HTERT RPE-1 (cell line): ENCODE measurements around the gene TAS2R10.
"Not testable (repeated sequence)": the region's sequence is repeated elsewhere in the genome, so short reads cannot be mapped to it uniquely, and the experiment has no call there.

Experiments
- in situ Hi-C: fragments of 300-500 bp; cut with MboI; formaldehyde crosslinking; loops from 4 replicates; pipeline ENCODE4 v1.14.3; 2020; ENCODE audit warnings: low sequenced_read_pairs

The TAS2R10 gene

DNA sequence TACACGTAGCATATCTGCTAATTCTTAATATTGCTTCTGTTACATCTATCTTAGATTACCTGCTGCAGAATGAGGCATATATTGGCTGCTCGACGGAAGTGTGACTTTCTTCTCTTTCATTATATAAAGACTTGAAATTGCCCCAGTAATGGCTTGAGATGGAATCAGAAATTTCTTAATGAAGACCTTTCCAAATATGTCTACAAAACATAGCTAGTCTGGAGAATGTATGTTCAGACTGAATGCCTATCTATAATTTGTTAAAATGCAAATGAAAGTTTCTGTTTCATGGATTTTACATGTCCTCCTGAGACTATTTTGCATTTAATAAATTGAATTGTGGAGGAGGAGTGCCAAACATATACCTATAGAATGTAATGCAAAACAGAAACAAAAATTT lies at the start of gene TAS2R10:
TSS of gene TAS2R10 (minus strand) at position 101 of the 400 bp plus-strand sequence. CDS start at position 12, 89 bp downstream.
- in situ Hi-C loops: no loop called here

GRCh38 chr12:10873378-10873777 lies 47.2 kb upstream of the TAS2R10 start:
- in situ Hi-C loops: no loop called here

DNA sequence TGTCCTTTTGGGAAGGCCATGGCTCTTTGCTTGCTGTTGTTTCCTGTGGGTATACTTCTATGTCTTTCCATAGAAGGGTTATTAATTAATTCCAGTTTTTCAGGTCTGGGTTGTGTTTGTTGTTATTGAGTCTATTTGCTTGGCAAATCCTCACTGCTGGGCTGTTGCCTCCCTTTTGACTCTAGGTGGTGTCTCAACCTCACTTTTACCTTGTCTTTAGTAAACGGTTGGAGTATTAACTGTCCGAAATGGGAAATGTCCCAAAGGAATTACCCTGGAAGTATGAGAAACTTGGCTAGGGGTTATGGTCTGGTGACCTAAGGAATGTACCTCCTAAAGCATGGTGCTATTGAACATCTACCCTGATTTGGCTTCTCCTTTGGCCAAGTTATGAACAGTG lies 41.2 kb upstream of the TAS2R10 start:
- in situ Hi-C loops: no loop called here

DNA sequence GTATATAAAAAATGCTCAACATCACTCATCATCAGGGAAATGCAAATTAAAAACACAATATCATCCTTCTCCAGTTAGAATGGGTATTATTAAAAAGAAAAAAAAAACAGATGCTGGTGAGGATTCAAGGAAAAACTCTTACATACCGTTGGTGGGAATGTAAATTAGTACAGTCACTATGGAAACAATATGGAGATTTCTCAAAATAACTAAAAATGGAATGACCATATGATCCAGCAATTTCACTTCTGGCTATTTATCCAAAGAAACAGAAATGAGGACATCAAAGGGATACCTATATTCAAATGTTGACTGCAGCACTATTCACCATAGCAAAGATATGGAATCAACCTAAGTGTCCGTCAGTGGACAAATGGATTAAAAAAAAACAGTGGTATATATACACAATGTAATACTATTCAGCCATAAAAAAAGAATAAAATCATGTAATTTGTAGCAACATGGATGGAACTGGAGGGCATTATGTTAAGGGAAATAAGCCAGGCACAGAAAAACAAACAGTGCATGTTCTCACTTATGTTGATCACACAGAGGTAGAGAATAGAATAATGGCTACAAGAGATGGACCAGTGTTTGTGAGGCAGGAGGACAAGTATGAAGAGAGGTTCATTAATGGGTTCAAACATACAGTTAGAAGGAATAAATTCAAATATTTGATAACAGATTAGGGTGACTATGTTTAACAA lies 37.5 kb upstream of the TAS2R10 start:
- in situ Hi-C loops: no loop called here

- in situ Hi-C loops: no loop called here
These were observed 35.2 kb upstream of the TAS2R10 start for GRCh38 chr12:10861366-10861765.

DNA sequence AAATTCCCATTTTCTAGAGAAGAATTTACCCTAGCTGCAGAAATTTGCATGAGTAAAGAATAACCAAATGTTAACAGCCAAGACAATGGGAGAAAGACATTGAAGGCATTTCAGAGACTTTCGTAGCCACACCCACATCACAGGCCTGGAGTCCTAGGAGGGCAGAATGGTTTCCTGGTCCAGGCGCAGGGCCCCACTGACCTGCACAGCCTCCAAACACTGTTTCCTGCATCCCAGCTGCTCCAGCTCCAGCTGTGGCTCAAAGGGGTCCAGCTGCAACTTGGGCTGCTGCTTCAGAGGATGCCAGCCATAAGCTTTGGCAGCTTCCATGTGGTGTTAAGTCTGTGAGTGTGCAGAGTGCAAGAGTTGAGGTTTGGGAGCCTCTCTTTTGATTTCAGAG lies 29.6 kb upstream of the TAS2R10 start:
- in situ Hi-C loops: no loop called here

DNA sequence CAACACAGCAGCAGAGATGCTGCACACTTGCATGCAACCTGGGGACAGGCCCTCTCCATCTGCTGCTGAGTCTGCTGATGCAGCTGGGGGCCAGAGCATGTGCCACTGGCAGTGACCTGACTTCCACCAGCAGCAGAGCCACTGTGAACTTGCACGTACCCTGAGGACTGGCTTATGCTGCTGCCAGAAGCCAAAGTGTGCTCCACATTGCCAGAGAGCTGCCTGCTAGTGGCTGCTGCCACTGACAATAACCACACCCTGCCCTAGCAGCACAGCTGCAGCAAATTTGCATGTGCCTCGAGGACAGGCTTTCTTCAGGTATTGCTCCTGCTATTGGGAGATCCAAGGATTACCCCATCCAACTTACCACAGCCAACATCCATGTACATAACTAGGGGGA lies 27.6 kb upstream of the TAS2R10 start:
- in situ Hi-C loops: no loop called here

GRCh38 chr12:10851243-10851858 lies 25.2 kb upstream of the TAS2R10 start:
- in situ Hi-C loops: no loop called here

GRCh38 chr12:10849425-10849878 lies 23.3 kb upstream of the TAS2R10 start, which contains the start of gene PRR4:
Gene PRR4, minus strand, starts transcription at chr12:10849475. Its CDS starts 38 bp downstream, at chr12:10849437.
- in situ Hi-C loops: no loop called here

GRCh38 chr12:10847744-10848143 lies 21.6 kb upstream of the TAS2R10 start:
- in situ Hi-C loops: no loop called here

- in situ Hi-C loops: no loop called here
These were observed 16.7 kb upstream of the TAS2R10 start for GRCh38 chr12:10842862-10843261.

- in situ Hi-C loops: no loop called here
These were observed 12.3 kb upstream of the TAS2R10 start for GRCh38 chr12:10838461-10838860.

- in situ Hi-C loops: no loop called here
These were observed 3.8 kb upstream of the TAS2R10 start for GRCh38 chr12:10829994-10830393.

- in situ Hi-C loops: no loop called here
These were observed 1.2 kb downstream of the TAS2R10 start for GRCh38 chr12:10824957-10825356.

DNA sequence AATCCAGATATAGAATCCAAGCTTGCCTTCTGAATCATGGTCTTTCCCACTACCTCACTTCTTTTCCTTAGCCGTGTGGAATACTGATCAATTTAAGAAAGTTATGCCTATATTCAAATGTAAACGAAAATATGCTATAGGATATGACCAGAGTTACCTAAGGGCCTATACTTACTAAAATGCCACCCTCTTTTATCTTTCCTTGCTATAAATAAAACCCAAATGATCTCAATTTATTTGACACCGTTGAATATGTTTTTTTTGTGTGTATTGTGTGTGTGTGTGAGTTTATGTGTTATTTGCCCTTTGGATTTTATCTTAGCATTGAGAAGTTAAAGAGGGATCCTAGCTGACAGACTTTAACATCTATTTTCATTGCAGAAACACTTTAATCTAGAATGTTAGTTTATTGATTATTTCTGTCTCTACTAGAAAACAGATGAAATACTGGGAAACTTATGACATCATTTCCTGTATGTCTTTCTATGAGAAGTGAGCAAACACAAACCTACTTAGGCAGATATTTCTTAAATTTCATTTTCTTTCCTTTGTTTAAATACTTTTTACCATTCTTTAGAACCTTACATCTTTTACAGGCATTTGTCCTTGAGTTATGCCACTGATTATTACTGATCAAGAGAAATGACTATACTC lies 14.1 kb downstream of the TAS2R10 start:
- in situ Hi-C loops: no loop called here

- in situ Hi-C loops: no loop called here
These were observed 16.1 kb downstream of the TAS2R10 start, which contains the start of gene TAS2R9 for GRCh38 chr12:10810068-10810467. Gene TAS2R9, minus strand, starts transcription at chr12:10810168. Its CDS starts 93 bp downstream, at chr12:10810075.

- in situ Hi-C loops: no loop called here
These were observed 19.0 kb downstream of the TAS2R10 start, which contains the start of gene TAS2R8 for GRCh38 chr12:10807186-10807585. Gene TAS2R8, minus strand, starts transcription at chr12:10807286. Its CDS starts 306 bp downstream, at chr12:10806980.

DNA sequence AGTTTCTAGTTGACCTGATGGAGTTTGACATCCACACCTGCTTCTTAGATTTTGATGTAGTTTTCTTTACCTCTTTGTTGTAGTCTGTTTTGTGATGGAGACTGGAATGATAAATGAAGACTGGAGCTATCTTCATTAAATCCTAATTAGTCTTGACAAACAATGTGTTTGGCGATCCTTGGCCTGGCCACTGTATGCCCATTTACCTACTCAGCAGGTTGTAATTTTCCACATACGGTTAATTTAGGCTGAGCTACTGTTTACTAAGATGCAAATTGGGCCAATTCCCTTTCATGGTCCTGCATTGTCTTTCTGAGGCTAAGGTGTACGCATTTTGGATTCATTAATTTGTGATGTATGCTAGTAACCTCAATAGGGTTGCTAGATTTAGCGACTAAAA lies 23.6 kb downstream of the TAS2R10 start, which contains the start of gene TAS2R7:
TSS of gene TAS2R7 (minus strand) at position 41 of the 400 bp plus-strand sequence. CDS start 57 bp downstream, outside the sequence.
- in situ Hi-C loops: no loop called here

DNA sequence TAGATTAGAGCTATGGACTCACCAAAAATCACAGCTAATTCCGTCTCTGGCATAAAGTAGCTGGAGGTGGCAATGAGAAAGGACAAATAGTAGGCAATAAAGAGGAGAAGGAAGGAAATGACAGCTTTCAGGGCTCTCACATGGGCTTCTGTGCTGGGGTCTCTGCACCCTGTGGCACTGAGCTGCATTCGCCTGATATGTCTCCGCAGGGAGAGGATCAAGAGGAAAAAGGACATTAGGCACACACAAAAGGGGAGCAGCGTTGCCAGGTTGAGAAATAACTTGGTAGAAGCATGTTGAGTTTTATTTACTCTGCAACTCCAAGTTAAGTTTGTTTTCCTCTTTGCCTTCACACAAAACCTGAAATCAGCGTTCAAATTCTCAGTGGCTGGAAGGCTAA lies 24.4 kb downstream of the TAS2R10 start:
- in situ Hi-C loops: no loop called here

DNA sequence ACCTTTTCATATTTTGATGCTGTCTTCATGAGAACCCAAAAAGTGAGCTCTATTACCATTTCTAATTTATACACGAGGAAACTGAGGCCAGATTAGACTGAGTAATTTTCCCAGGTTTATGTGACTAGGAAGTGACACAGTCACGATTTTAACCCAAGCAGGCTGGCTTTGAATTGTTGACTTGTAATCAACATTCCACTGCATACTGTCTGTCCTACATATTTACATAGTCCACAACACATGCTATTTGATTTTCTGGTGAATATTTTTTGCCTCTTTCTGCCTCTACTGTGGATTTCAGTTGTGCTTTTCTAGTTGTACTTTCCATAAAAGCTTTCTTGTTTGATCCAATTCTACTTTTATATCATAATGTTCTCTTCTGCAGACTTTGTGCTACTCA lies 31.9 kb downstream of the TAS2R10 start:
- in situ Hi-C loops: no loop called here

DNA sequence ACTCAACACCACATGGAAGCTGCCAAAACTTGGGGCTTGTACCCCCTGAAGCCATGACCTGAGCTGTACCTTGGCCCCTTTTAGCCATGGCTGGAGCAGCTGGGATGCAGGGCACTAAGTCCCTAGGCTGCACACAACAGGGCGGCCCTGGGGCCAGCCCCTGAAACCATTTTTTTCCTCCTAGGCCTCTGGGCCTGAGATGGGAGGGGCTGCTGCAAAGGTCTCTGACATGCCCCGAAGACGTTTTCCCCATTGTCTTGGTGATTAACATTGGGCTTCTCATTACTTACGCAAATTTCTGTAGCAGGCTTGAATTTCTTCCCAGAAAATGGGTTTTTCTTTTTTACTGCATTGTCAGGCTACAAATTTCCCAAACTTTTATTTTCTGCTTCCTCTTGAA lies 34.4 kb downstream of the TAS2R10 start:
- in situ Hi-C loops: not testable (repeated sequence)

DNA sequence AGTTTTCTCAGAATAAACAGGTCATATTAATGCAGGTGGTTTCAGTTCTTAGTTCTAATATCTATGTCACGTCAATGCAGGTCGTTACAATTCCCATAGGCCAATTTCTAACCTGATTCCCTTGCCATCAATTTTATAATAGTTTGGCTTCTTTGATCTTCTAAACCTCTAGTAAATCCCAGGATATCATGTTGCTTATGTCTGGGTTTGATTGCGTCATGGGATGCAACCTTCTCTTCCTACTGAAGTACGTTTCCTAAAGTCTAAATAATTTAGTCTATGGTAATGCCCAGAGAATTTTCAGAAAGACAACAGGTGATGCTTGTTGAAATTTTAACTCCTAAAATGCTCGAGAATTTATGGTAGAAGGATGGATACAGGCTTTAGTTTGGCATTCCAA lies 42.9 kb downstream of the TAS2R10 start:
- in situ Hi-C loops: no loop called here
